Dermis blood vessel endothelial cell (primary cell): ENCODE measurements around the gene NOS1. TPM values are rescaled to one million over a fixed set of nuclear protein-coding genes. Genes with fewer than 3 reads are reported as not detected.
"Not testable (repeated sequence)": the region's sequence is repeated elsewhere in the genome, so short reads cannot be mapped to it uniquely, and the experiment has no call there.

Experiments
- DNase-seq: peaks from one replicate; pipeline ENCODE4 v3.0.0; 2010
- total RNA-seq: library from RNA; depleted of rRNA; stranded (reverse); fragments of >200 nt; gene quantifications from 2 replicates; pipeline ENCODE4 v1.2.3, GENCODE V29; 2014

The NOS1 gene
- total RNA-seq, 1 donor from 2014 or later, result not detected

- no peak for DNase-seq
Measured at GRCh38 chr12:117255386-117255785, 106.0 kb downstream of the NOS1 start.

- DNase-seq, result no peak
Measured at GRCh38 chr12:117243488-117243887, 117.9 kb downstream of the NOS1 start.

GRCh38 chr12:117241697-117242096, 119.7 kb downstream of the NOS1 start:
- no peak for DNase-seq

- no peak for DNase-seq
Measured at GRCh38 chr12:117240081-117240755, 121.2 kb downstream of the NOS1 start.

- peak; percentile 82 for DNase-seq
Measured at GRCh38 chr12:117236456-117237001, 124.9 kb downstream of the NOS1 start.

- DNase-seq, result no peak
Measured at GRCh38 chr12:117235261-117235660, 126.2 kb downstream of the NOS1 start.

- no peak for DNase-seq
Measured at GRCh38 chr12:117234441-117234840, 127.0 kb downstream of the NOS1 start.

- no peak for DNase-seq
Measured at GRCh38 chr12:117231750-117232149, 129.7 kb downstream of the NOS1 start.

GRCh38 chr12:117228239-117228638, 133.2 kb downstream of the NOS1 start:
- no peak for DNase-seq

GRCh38 chr12:117227000-117227653, 134.3 kb downstream of the NOS1 start:
- no peak for DNase-seq

GRCh38 chr12:117226505-117226904, 134.9 kb downstream of the NOS1 start:
- DNase-seq, result no peak

- DNase-seq, result no peak
Measured at GRCh38 chr12:117225179-117225578, 136.2 kb downstream of the NOS1 start.

- not testable (repeated sequence) for DNase-seq
Measured at GRCh38 chr12:117220947-117221346, 140.5 kb downstream of the NOS1 start.

GRCh38 chr12:117218149-117218548, 143.3 kb downstream of the NOS1 start:
- DNase-seq, result no peak

- DNase-seq, result no peak
Measured at GRCh38 chr12:117216686-117217085, 144.7 kb downstream of the NOS1 start.

- DNase-seq, result no peak
Measured at GRCh38 chr12:117214797-117215196, 146.6 kb downstream of the NOS1 start.

GRCh38 chr12:117213295-117213808, 148.1 kb downstream of the NOS1 start:
- DNase-seq, result no peak

GRCh38 chr12:117212563-117213190, 148.7 kb downstream of the NOS1 start:
- DNase-seq, result peak; percentile 87

- DNase-seq, result no peak
Measured at GRCh38 chr12:117210266-117210918, 151.0 kb downstream of the NOS1 start.

- DNase-seq, result no peak
Measured at GRCh38 chr12:117209626-117210025, 151.8 kb downstream of the NOS1 start.

- no peak for DNase-seq
Measured at GRCh38 chr12:117208811-117209455, 152.5 kb downstream of the NOS1 start.

- no peak for DNase-seq
Measured at GRCh38 chr12:117208206-117208605, 153.2 kb downstream of the NOS1 start.
